Measurements from ENCODE around the gene COL5A2. TPM values are rescaled to one million over a fixed set of nuclear protein-coding genes. Genes with fewer than 3 reads are reported as not detected.
A peak's percentile ranks its signal among the peaks of the same experiment; 100 is the strongest.

Gene COL5A2
- total RNA-seq, 1 donor from 2014 or later: 7.4 TPM

- DNase-seq (ENCODE audit: low read depth): peak; percentile 28
- Histone ChIP-seq H3K4me3 (ENCODE audit: low read depth, low read length) (no peak overlapping the region), H3K36me3 (ENCODE audit: control insufficient read depth, insufficient read depth, low read length) (no peaks in the 10 kb centered on the region), H3K27me3 (ENCODE audit: control insufficient read depth, insufficient read depth, low read length) (no peaks in the 10 kb centered on the region)
- no peak for TF ChIP-seq CTCF (IDR thresholded peaks at IDR 0.05; ENCODE audit: insufficient read depth, low read length, severe bottlenecking)
- FAIRE-seq: no peak
These were observed 64.4 kb downstream of the COL5A2 start for GRCh38 chr2:189115126-189115525.

DNA sequence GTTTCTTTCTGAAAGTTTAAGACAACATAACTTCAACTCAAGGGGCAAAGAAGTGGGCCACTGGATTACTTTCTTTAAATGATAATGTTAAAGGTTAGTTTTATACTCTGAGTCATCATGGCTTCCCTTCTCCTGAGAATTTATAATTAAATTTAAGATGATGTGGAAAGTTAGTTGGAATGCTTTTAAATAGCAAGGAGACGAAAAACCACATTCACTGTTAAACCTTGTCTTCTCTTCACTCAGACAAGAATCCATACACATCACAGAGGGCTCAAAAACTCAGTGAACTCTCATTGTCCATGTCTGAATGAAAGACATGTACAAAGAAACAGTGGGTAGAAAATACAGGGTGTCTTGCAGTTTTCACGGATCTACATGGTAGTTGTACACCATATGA, 65.6 kb downstream of the COL5A2 start:
- no peak for TF ChIP-seq CTCF (IDR thresholded peaks at IDR 0.05; ENCODE audit: insufficient read depth, low read length, severe bottlenecking)
- no peak for FAIRE-seq
- DNase-seq (ENCODE audit: low read depth): no peak
- H3K4me3 ChIP-seq (ENCODE audit: low read depth, low read length): no peak overlapping the region
- no peaks in the 10 kb centered on the region for H3K36me3 ChIP-seq (ENCODE audit: control insufficient read depth, insufficient read depth, low read length)
- no peaks in the 10 kb centered on the region for H3K27me3 ChIP-seq (ENCODE audit: control insufficient read depth, insufficient read depth, low read length)

GRCh38 chr2:189111063-189111715, 68.4 kb downstream of the COL5A2 start:
- TF ChIP-seq CTCF (IDR thresholded peaks at IDR 0.05; ENCODE audit: insufficient read depth, low read length, severe bottlenecking): no peak
- Histone ChIP-seq H3K36me3 (ENCODE audit: control insufficient read depth, insufficient read depth, low read length) (no peaks in the 10 kb centered on the region), H3K4me3 (ENCODE audit: low read depth, low read length) (no peak overlapping the region), H3K27me3 (ENCODE audit: control insufficient read depth, insufficient read depth, low read length) (no peaks in the 10 kb centered on the region)
- FAIRE-seq (no peak), DNase-seq (ENCODE audit: low read depth) (no peak)

- Histone ChIP-seq H3K4me3 (ENCODE audit: low read depth, low read length) (no peak overlapping the region), H3K27me3 (ENCODE audit: control insufficient read depth, insufficient read depth, low read length) (no peaks in the 10 kb centered on the region), H3K36me3 (ENCODE audit: control insufficient read depth, insufficient read depth, low read length) (no peaks in the 10 kb centered on the region)
- FAIRE-seq: no peak
- no peak for DNase-seq (ENCODE audit: low read depth)
- no peak for TF ChIP-seq CTCF (IDR thresholded peaks at IDR 0.05; ENCODE audit: insufficient read depth, low read length, severe bottlenecking)
These were observed 69.6 kb downstream of the COL5A2 start for GRCh38 chr2:189109921-189110397.

DNA sequence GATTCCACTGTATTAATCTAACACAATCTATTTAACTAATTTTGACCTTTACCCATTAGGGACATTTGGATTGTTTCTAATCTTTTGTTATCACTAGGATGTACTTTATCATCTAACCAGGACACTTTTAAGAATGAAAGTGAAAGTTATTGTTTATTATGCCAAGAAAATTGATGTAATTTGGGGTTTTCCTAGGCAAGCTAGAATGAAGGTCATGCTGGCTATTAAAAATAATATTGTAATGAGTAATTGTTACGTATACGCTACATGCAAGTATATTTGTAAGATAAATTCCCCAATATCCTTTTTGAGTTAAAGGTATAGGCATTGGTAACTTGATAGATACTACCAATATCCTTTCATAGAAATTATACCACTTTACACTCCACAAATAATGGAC, 74.6 kb downstream of the COL5A2 start:
- H3K4me3 ChIP-seq (ENCODE audit: low read depth, low read length): no peak overlapping the region
- TF ChIP-seq CTCF (IDR thresholded peaks at IDR 0.05; ENCODE audit: insufficient read depth, low read length, severe bottlenecking): no peak
- FAIRE-seq: no peak
- no peaks in the 10 kb centered on the region for H3K36me3 ChIP-seq (ENCODE audit: control insufficient read depth, insufficient read depth, low read length)
- peak; percentile 2 for DNase-seq (ENCODE audit: low read depth)
- no peaks in the 10 kb centered on the region for H3K27me3 ChIP-seq (ENCODE audit: control insufficient read depth, insufficient read depth, low read length)

DNA sequence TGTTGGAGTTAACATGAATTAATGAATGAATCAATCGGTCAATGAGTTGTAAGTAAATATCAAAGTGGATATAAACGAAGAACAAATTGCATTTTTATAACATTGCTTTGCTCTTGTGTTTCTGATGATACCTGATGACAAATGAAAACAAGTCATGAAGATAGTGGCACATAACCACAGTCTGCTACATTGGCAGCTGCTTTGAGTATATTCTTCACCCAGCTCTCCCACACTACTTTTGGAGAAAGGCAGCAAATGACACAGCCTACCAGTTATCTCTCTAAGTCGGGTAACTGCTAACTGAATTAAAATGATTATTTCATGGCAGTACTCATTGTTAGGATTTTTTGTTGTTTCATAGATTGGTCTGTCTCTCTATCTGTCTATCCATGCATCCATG, 76.8 kb downstream of the COL5A2 start:
- Histone ChIP-seq H3K27me3 (ENCODE audit: control insufficient read depth, insufficient read depth, low read length) (no peaks in the 10 kb centered on the region), H3K36me3 (ENCODE audit: control insufficient read depth, insufficient read depth, low read length) (no peaks in the 10 kb centered on the region), H3K4me3 (ENCODE audit: low read depth, low read length) (no peak overlapping the region)
- TF ChIP-seq CTCF (IDR thresholded peaks at IDR 0.05; ENCODE audit: insufficient read depth, low read length, severe bottlenecking): no peak
- DNase-seq (ENCODE audit: low read depth) (no peak), FAIRE-seq (no peak)
